HG02970 (cell line): ENCODE data around the gene WWOX.

Source experiments
- ATAC-seq: cut with Tn5 transposase; IDR thresholded peaks from one replicate; pipeline ENCODE4 v1.9.1; 2021; ENCODE audit warnings: mild to moderate bottlenecking, moderate library complexity, moderate number of reproducible peaks; ENCODE audit not compliant: unreplicated experiment, low FRiP score

The WWOX gene

GRCh38 chr16:78290872-78291591 lies 191.6 kb downstream of the WWOX start:
- no peak for ATAC-seq

GRCh38 chr16:78291604-78292003 lies 192.2 kb downstream of the WWOX start:
- no peak for ATAC-seq

GRCh38 chr16:78292086-78292843 lies 192.8 kb downstream of the WWOX start:
- ATAC-seq = no peak

GRCh38 chr16:78292844-78293380 lies 193.5 kb downstream of the WWOX start:
- no peak for ATAC-seq

- ATAC-seq = no peak
Observed at GRCh38 chr16:78294538-78295225, 195.2 kb downstream of the WWOX start.

GRCh38 chr16:78297066-78297666 lies 197.7 kb downstream of the WWOX start:
- ATAC-seq = no peak

GRCh38 chr16:78298986-78299385 lies 199.5 kb downstream of the WWOX start:
- ATAC-seq = no peak

- ATAC-seq = no peak
Observed at GRCh38 chr16:78300469-78300868, 201.0 kb downstream of the WWOX start.

GRCh38 chr16:78303946-78304345 lies 204.5 kb downstream of the WWOX start:
- no peak for ATAC-seq

- no peak for ATAC-seq
Observed at GRCh38 chr16:78306361-78306760, 206.9 kb downstream of the WWOX start.

- no peak for ATAC-seq
Observed at GRCh38 chr16:78307824-78308528, 208.5 kb downstream of the WWOX start.

- ATAC-seq = no peak
Observed at GRCh38 chr16:78309763-78310162, 210.3 kb downstream of the WWOX start.

- no peak for ATAC-seq
Observed at GRCh38 chr16:78310196-78310595, 210.7 kb downstream of the WWOX start.

- ATAC-seq = no peak
Observed at GRCh38 chr16:78310990-78311561, 211.6 kb downstream of the WWOX start.

GRCh38 chr16:78311831-78312230 lies 212.4 kb downstream of the WWOX start:
- ATAC-seq = no peak

- no peak for ATAC-seq
Observed at GRCh38 chr16:78317564-78318240, 218.2 kb downstream of the WWOX start.

- ATAC-seq = no peak
Observed at GRCh38 chr16:78321620-78322360, 222.3 kb downstream of the WWOX start.

- no peak for ATAC-seq
Observed at GRCh38 chr16:78323315-78323714, 223.9 kb downstream of the WWOX start.
